ENCODE results near the gene HPCAL1. TPM values are rescaled to one million over a fixed set of nuclear protein-coding genes. Genes with fewer than 3 reads are reported as not detected.
A peak's percentile ranks its signal among the peaks of the same experiment; 100 is the strongest.

The HPCAL1 gene
- total and polyA plus RNA-seq, 8 donors, result 22.1 to 32.7 (median 26.4) TPM

DNA sequence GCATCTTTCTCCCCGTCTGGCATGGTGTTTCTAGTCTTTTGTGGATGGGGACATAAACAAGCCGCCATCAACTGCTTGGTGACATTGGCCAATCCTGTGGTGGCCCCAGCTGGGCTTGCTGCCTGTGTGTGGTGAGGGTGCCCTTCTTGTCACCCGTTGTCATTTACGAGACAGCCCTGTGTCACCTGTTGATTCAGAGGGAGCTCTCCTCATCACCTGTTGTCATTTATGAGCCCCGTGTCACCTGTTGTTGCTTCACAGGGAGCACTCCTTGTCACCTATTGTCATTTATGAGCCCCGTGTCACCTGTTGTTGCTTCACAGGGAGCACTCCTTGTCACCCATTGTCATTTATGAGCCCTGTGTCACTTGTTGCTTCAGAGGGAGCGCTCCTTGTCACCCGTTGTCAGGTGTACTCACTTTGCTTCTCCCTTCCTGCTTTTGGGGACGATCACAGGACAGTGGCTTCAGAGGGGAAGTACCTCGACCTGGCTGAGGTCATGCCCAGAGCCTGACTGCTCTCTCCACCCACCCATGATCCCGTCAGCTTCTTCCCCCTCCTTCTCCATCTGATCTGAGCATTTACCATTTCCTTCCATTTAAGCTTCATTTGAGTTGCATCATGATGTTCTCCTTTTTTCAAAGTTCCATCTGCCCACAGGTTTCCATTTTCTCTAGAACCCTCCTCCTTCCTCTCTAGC is 29.1 kb downstream of the HPCAL1 start:
- peak in 2 of 4 donors; percentile 57 to 58 for ATAC-seq
- no peak overlapping the region for H3K4me3 ChIP-seq
- peak in 1 of 6 donors; percentile 39 for DNase-seq
- intact Hi-C loops (cut with DNase I), result no loop called here
- no peak overlapping the region for H3K27ac ChIP-seq
- no peaks in the 10 kb centered on the region for H3K27me3 ChIP-seq
- TF ChIP-seq CTCF (IDR thresholded peaks at IDR 0.05), result no peak
- no peak for FAIRE-seq
- WGBS, 2 donors, result 70 to 75% methylated on average over 11 of the region's 11 CpGs
- peaks cover 4 to 21% (median 6%) of the 10 kb centered on the region in 3 donors for H3K4me1 ChIP-seq
- no peaks in the 10 kb centered on the region for H3K9me3 ChIP-seq
- no peaks in the 10 kb centered on the region for H3K36me3 ChIP-seq

DNA sequence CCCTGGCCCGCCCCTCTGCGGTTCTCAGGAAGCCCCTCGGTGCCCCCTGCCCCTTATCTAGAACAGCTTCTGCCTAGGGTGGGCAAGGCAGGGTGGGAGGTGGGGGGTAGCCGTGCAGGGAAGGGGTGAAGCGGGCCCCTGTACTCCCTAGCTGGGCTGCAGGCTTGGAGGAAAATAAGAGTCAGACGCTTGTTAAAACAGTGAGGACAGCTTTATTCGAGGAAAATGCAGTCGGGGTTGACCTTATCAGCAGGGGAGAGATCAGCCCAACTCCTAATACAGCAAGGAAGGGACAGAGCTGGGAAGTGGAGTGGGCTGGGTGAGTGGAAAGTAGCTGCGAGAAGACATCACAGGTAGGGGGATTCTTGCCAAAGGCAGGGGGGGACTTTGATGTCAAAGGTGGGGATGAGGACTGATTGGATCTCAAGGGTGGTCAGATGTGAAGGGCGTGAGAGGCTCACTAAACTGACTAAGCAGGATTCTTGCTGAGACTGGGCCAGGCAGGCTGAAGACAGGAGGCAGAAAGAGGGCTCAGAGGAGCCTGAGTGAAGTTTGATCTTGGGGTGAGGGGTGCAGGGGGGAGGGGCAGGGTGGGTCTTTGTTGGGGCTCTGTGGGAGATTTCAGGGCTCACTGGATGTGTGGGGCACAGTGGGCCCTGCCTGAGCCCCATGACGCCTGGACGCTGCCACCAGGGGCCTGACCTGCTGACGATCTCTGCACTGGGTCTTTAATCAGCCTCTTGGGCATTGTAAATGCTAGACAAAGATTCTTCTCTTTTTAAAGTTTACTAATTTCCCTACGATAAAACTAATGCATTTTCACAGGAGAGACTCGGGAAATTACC is 29.9 kb downstream of the HPCAL1 start:
- peak in 2 of 4 donors; percentile 7 to 10 for ATAC-seq
- no peak for DNase-seq
- intact Hi-C loops (cut with DNase I), result no loop called here
- no peak for FAIRE-seq
- WGBS, 2 donors, result 63 to 65% methylated on average over 15 of the region's 15 CpGs
- peak overlapping the region in 1 of 4 donors; percentile 3 for H3K27ac ChIP-seq
- H3K27me3 ChIP-seq, result no peaks in the 10 kb centered on the region
- no peaks in the 10 kb centered on the region for H3K36me3 ChIP-seq
- TF ChIP-seq CTCF (IDR thresholded peaks at IDR 0.05), result no peak
- no peak overlapping the region for H3K4me3 ChIP-seq
- H3K9me3 ChIP-seq, result no peaks in the 10 kb centered on the region
- H3K4me1 ChIP-seq, result peaks cover 0 to 18% (median 4%) of the 10 kb centered on the region in 3 donors

DNA sequence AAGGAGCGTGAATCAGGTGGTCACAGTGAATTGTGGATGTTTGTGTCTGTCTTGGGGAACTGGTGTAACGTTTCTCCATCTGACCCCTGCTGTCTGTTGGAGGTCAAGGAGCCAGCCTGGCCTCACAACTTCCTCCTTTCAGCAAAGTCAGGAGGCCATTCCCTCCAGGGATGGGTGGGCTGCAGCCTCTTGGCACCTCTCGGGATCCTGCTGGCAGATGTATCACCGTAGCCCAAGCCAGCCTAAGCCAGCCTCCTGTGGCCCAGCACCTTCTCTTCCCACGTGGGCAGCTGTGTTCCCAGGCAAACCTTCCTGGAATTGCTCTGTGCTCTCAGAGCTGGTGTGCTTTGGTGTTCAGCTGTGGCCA is 30.5 kb downstream of the HPCAL1 start:
- ATAC-seq, result peak in 3 of 4 donors; percentile 40 to 75 (median 74)

GRCh38 chr2:10333966-10334365 is 31.3 kb downstream of the HPCAL1 start:
- Histone ChIP-seq H3K36me3 (no peaks in the 10 kb centered on the region), H3K4me1 (peaks cover 0 to 18% (median 4%) of the 10 kb centered on the region in 3 donors), H3K27ac (no peak overlapping the region), H3K4me3 (no peak overlapping the region), H3K9me3 (no peaks in the 10 kb centered on the region), H3K27me3 (no peaks in the 10 kb centered on the region)
- 84 to 91% methylated on average over 7 of the region's 7 CpGs for WGBS, 2 donors
- DNase-seq (no peak), ATAC-seq (no peak), FAIRE-seq (no peak)
- no peak for TF ChIP-seq CTCF (IDR thresholded peaks at IDR 0.05)
- intact Hi-C loops (cut with DNase I), result no loop called here

More for the DNA sequence above, 30.5 kb downstream of the HPCAL1 start:
- Histone ChIP-seq H3K36me3 (no peaks in the 10 kb centered on the region), H3K9me3 (no peaks in the 10 kb centered on the region), H3K27me3 (no peaks in the 10 kb centered on the region), H3K27ac (peak overlapping the region in 1 of 4 donors; percentile 3), H3K4me3 (no peak overlapping the region), H3K4me1 (peaks cover 0 to 18% (median 4%) of the 10 kb centered on the region in 3 donors)
- FAIRE-seq (no peak), DNase-seq (no peak)
- TF ChIP-seq CTCF (IDR thresholded peaks at IDR 0.05), result no peak
- 29 to 46% methylated on average over 5 of the region's 5 CpGs for WGBS, 2 donors
- intact Hi-C loops (cut with DNase I), result no loop called here
